HepG2 (cell line): ENCODE data around the gene RNF114. TPM values are rescaled to one million over a fixed set of nuclear protein-coding genes. Genes with fewer than 3 reads are reported as not detected.

ENCODE experiments used
- ARNT2 ChIP-seq: sonication (generic); formaldehyde crosslinking; IDR thresholded peaks from 2 replicates; pipeline ENCODE4 v1.8.0; 2022; ENCODE audit warnings: mild to moderate bottlenecking, low read depth, missing genetic modification reagents, moderate library complexity
- RAD51 ChIP-seq: fragments of 450-650 bp; IDR thresholded peaks from 2 replicates; pipeline ENCODE4 v1.6.1; 2016; ENCODE audit warnings: borderline replicate concordance
- RBM39 ChIP-seq: fragments of 200-400 bp; formaldehyde crosslinking; IDR thresholded peaks from one replicate; pipeline ENCODE4 v1.6.1; 2018; ENCODE audit warnings: antibody characterized with exemption, mild to moderate bottlenecking, low read depth, low read length; ENCODE audit not compliant: poor library complexity, severe bottlenecking
- SKI ChIP-seq: fragments of 450-650 bp; IDR thresholded peaks from one replicate; pipeline ENCODE4 v1.6.1; 2018; ENCODE audit warnings: mild to moderate bottlenecking; ENCODE audit not compliant: partially characterized antibody
- SMARCC2 ChIP-seq: fragments of 450-650 bp; IDR thresholded peaks from 2 replicates; pipeline ENCODE4 v1.6.1; 2017; ENCODE audit warnings: antibody characterized with exemption, mild to moderate bottlenecking
- TCF7 ChIP-seq: sonication (generic); IDR thresholded peaks from 2 replicates; pipeline ENCODE4 v1.6.1; 2016; ENCODE audit warnings: antibody characterized with exemption, low read depth
- ZNF331 ChIP-seq: sonication (generic); formaldehyde crosslinking; IDR thresholded peaks from 2 replicates; pipeline ENCODE4 v1.4.0; 2020; ENCODE audit warnings: missing genetic modification reagents
- ZNF33A ChIP-seq: sonication (generic); formaldehyde crosslinking; IDR thresholded peaks from 2 replicates; pipeline ENCODE4 v1.5.1; 2020; ENCODE audit warnings: missing genetic modification reagents, mild to moderate bottlenecking, moderate library complexity, borderline replicate concordance
- ZNF672 ChIP-seq: sonication (generic); formaldehyde crosslinking; IDR thresholded peaks from 2 replicates; pipeline ENCODE4 v1.8.1; 2022; ENCODE audit warnings: missing genetic modification reagents
- ZNF7 ChIP-seq: IDR thresholded peaks from 2 replicates; pipeline ENCODE4 v1.6.1; 2016; ENCODE audit warnings: missing biosample characterization, missing genetic modification reagents
- ZSCAN31 ChIP-seq: sonication (generic); formaldehyde crosslinking; IDR thresholded peaks from 2 replicates; pipeline ENCODE4 v1.5.0; 2020; ENCODE audit warnings: low read depth, mild to moderate bottlenecking, missing genetic modification reagents
- polyA plus RNA-seq, 8 experiments: library from polyadenylated mRNA; depleted of rRNA in 3 of 8; stranded (reverse) in 7 of 8; unstranded in 1 of 8; fragments of >200 nt; fragmentation: Illumina TruSeq in 4 of 8; extraction: Trizol in 4 of 8; gene quantifications; 2 replicates each; pipeline versions ENCODE4 v1.2.1 to v1.2.3, GENCODE V29; 2011 to 2016; ENCODE audit warnings: low read depth in 4 of 8, missing spikeins in 1 of 8, mixed read lengths in 1 of 8; ENCODE audit not compliant: insufficient read depth in 1 of 8
- total RNA-seq, 5 experiments: library from RNA; depleted of rRNA; stranded (reverse); fragments of >200 nt; fragmentation: Illumina TruSeq; extraction: Trizol; gene quantifications; 2 replicates each; pipeline ENCODE4 v1.2.3, GENCODE V29; 2016; ENCODE audit warnings: low read depth in 1 of 5
- TF ChIP-seq, protein P1 (sequence below): sonication (generic); formaldehyde crosslinking; IDR thresholded peaks from 2 replicates; pipeline ENCODE4 v1.4.0; 2020; ENCODE audit warnings: mild to moderate bottlenecking, missing genetic modification reagents, borderline replicate concordance
- TF ChIP-seq, protein P2 (sequence below): sonication (generic); formaldehyde crosslinking; conservative IDR thresholded peaks from 2 replicates; pipeline ENCODE4 v1.4.0; 2020; ENCODE audit warnings: missing genetic modification reagents
- TF ChIP-seq, protein P3 (sequence below): sonication (generic); formaldehyde crosslinking; conservative IDR thresholded peaks from 2 replicates; pipeline ENCODE4 v1.8.0; 2022; ENCODE audit warnings: mild to moderate bottlenecking, moderate library complexity, missing genetic modification reagents
- TF ChIP-seq, protein P4 (sequence below): sonication (generic); formaldehyde crosslinking; IDR thresholded peaks from 2 replicates; pipeline ENCODE4 v1.4.0; 2020; ENCODE audit warnings: missing genetic modification reagents

RNF114 gene
- total and polyA plus RNA-seq, 2 of the 13 experiments (the other 11 are each of a cell fraction or from before 2014, with no cell fraction given): 119 to 126 TPM

DNA sequence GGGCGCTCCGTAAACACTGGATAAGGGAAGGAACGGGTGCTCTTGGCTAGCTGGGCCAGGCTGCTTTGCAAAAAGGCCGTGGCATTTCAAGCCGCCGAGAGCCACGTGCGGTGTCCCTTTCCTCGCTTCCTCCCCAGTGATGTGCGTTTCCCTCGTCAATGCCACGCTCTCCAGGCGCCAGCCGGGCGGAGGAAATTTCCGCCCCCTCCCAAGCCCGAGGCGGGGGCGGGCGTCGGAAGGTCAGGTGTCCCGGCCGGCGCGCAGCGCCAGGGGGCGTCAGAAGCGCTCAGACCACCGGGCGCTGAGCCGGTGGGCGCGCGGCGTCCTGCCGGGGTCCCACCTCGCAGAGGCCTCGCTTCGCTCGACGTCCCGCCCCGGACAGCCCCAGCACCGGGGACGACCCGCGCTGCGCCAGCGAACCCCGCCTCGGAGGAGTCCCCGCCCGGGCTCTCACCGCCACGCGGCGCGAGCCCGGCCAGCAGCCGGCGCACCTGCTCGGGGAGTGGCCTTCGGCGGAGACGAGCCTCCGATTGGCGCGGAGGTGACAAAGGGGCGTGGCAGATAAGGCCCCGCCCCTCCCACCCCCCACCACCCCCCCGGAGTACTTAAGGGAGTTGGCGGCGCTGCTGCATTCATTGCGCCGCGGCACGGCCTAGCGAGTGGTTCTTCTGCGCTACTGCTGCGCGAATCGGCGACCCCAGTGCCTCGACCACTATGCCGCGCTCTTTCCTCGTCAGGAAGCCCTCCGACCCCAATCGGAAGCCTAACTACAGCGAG, 46.3 kb downstream of the RNF114 start, which contains the start of gene SNAI1 (continued):
- TF ChIP-seq, protein P1, sequence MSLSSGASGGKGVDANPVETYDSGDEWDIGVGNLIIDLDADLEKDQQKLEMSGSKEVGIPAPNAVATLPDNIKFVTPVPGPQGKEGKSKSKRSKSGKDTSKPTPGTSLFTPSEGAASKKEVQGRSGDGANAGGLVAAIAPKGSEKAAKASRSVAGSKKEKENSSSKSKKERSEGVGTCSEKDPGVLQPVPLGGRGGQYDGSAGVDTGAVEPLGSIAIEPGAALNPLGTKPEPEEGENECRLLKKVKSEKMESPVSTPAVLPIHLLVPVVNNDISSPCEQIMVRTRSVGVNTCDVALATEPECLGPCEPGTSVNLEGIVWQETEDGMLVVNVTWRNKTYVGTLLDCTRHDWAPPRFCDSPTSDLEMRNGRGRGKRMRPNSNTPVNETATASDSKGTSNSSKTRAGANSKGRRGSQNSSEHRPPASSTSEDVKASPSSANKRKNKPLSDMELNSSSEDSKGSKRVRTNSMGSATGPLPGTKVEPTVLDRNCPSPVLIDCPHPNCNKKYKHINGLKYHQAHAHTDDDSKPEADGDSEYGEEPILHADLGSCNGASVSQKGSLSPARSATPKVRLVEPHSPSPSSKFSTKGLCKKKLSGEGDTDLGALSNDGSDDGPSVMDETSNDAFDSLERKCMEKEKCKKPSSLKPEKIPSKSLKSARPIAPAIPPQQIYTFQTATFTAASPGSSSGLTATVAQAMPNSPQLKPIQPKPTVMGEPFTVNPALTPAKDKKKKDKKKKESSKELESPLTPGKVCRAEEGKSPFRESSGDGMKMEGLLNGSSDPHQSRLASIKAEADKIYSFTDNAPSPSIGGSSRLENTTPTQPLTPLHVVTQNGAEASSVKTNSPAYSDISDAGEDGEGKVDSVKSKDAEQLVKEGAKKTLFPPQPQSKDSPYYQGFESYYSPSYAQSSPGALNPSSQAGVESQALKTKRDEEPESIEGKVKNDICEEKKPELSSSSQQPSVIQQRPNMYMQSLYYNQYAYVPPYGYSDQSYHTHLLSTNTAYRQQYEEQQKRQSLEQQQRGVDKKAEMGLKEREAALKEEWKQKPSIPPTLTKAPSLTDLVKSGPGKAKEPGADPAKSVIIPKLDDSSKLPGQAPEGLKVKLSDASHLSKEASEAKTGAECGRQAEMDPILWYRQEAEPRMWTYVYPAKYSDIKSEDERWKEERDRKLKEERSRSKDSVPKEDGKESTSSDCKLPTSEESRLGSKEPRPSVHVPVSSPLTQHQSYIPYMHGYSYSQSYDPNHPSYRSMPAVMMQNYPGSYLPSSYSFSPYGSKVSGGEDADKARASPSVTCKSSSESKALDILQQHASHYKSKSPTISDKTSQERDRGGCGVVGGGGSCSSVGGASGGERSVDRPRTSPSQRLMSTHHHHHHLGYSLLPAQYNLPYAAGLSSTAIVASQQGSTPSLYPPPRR (CRISPR knock-in tag): no peak; the same call in none of the 2 replicates
- TF ChIP-seq, protein P2, sequence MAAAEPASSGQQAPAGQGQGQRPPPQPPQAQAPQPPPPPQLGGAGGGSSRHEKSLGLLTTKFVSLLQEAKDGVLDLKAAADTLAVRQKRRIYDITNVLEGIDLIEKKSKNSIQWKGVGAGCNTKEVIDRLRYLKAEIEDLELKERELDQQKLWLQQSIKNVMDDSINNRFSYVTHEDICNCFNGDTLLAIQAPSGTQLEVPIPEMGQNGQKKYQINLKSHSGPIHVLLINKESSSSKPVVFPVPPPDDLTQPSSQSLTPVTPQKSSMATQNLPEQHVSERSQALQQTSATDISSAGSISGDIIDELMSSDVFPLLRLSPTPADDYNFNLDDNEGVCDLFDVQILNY (CRISPR knock-in tag): peak; percentile 40
- TF ChIP-seq SMARCC2 (no peak), TCF7 (no peak), ZNF7 (CRISPR knock-in tag) (0 out of 2 replicates have a peak, but pooled peaks have one; percentile 27), SKI (peak; percentile 74), ARNT2 (CRISPR knock-in tag) (peak; percentile 97), ZNF672 (CRISPR knock-in tag) (peak; percentile 83), ZNF33A (CRISPR knock-in tag) (no peak), RAD51 (no peak), ZNF331 (CRISPR knock-in tag) (peak; percentile 79), RBM39 (peak; percentile 2), ZSCAN31 (CRISPR knock-in tag) (peak; percentile 75)
- TF ChIP-seq, protein P3, sequence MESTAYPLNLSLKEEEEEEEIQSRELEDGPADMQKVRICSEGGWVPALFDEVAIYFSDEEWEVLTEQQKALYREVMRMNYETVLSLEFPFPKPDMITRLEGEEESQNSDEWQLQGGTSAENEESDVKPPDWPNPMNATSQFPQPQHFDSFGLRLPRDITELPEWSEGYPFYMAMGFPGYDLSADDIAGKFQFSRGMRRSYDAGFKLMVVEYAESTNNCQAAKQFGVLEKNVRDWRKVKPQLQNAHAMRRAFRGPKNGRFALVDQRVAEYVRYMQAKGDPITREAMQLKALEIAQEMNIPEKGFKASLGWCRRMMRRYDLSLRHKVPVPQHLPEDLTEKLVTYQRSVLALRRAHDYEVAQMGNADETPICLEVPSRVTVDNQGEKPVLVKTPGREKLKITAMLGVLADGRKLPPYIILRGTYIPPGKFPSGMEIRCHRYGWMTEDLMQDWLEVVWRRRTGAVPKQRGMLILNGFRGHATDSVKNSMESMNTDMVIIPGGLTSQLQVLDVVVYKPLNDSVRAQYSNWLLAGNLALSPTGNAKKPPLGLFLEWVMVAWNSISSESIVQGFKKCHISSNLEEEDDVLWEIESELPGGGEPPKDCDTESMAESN (CRISPR knock-in tag): peak; percentile 81
- TF ChIP-seq, protein P4, sequence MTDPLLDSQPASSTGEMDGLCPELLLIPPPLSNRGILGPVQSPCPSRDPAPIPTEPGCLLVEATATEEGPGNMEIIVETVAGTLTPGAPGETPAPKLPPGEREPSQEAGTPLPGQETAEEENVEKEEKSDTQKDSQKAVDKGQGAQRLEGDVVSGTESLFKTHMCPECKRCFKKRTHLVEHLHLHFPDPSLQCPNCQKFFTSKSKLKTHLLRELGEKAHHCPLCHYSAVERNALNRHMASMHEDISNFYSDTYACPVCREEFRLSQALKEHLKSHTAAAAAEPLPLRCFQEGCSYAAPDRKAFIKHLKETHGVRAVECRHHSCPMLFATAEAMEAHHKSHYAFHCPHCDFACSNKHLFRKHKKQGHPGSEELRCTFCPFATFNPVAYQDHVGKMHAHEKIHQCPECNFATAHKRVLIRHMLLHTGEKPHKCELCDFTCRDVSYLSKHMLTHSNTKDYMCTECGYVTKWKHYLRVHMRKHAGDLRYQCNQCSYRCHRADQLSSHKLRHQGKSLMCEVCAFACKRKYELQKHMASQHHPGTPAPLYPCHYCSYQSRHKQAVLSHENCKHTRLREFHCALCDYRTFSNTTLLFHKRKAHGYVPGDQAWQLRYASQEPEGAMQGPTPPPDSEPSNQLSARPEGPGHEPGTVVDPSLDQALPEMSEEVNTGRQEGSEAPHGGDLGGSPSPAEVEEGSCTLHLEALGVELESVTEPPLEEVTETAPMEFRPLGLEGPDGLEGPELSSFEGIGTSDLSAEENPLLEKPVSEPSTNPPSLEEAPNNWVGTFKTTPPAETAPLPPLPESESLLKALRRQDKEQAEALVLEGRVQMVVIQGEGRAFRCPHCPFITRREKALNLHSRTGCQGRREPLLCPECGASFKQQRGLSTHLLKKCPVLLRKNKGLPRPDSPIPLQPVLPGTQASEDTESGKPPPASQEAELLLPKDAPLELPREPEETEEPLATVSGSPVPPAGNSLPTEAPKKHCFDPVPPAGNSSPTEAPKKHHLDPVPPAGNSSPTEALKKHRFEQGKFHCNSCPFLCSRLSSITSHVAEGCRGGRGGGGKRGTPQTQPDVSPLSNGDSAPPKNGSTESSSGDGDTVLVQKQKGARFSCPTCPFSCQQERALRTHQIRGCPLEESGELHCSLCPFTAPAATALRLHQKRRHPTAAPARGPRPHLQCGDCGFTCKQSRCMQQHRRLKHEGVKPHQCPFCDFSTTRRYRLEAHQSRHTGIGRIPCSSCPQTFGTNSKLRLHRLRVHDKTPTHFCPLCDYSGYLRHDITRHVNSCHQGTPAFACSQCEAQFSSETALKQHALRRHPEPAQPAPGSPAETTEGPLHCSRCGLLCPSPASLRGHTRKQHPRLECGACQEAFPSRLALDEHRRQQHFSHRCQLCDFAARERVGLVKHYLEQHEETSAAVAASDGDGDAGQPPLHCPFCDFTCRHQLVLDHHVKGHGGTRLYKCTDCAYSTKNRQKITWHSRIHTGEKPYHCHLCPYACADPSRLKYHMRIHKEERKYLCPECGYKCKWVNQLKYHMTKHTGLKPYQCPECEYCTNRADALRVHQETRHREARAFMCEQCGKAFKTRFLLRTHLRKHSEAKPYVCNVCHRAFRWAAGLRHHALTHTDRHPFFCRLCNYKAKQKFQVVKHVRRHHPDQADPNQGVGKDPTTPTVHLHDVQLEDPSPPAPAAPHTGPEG (CRISPR knock-in tag): peak; percentile 86
